Vagina (tissue), 2 donors: Measurements from ENCODE around the gene ASPSCR1. TPM values are rescaled to one million over a fixed set of nuclear protein-coding genes. Genes with fewer than 3 reads are reported as not detected.

ENCODE experiments used
- DNase-seq, 2 donors: peaks; one replicate each; pipeline ENCODE4 v3.0.0-alpha.2; 2017; ENCODE audit errors: extremely low spot score in 2 of 2
- H3K27ac ChIP-seq: fragments of 200-600 bp; sonication (generic); one replicate; pipeline ENCODE4 v1.5.1; 2019
- H3K27me3 ChIP-seq: fragments of 200-600 bp; sonication (generic); one replicate; pipeline ENCODE4 v1.5.1; 2019
- H3K36me3 ChIP-seq, 2 donors: fragments of 200-600 bp; sonication (generic); one replicate each; pipeline ENCODE4 v1.5.1; 2017 to 2019
- H3K4me1 ChIP-seq: fragments of 200-600 bp; sonication (generic); one replicate; pipeline ENCODE4 v1.5.1; 2019
- H3K4me3 ChIP-seq, 2 donors: fragments of 200-600 bp; sonication (generic); 1 replicate in 1 of 2; 2 replicates in 1 of 2; pipeline ENCODE4 v1.5.1; 2016 to 2019
- H3K9me3 ChIP-seq: fragments of 200-600 bp; sonication (generic); one replicate; pipeline ENCODE4 v1.5.1; 2019
- CTCF ChIP-seq, 3 experiments: fragments of 450-650 bp in 2 of 3; fragments of 200-600 bp in 1 of 3; sonication (generic) in 1 of 3; IDR thresholded peaks; one replicate each; pipeline ENCODE4 v1.5.1; 2017 to 2019; ENCODE audit warnings: antibody characterized with exemption in 3 of 3, mild to moderate bottlenecking in 2 of 3, moderate library complexity in 2 of 3
- POLR2A ChIP-seq, 2 donors: fragments of 450-650 bp; IDR thresholded peaks; one replicate each; pipeline ENCODE4 v1.6.1; 2017; ENCODE audit warnings: antibody characterized with exemption in 2 of 2, mild to moderate bottlenecking in 2 of 2, moderate library complexity in 2 of 2
- POLR2AphosphoS5 ChIP-seq, 2 donors: sonication (generic); formaldehyde crosslinking; IDR thresholded peaks; one replicate each; pipeline ENCODE4 v1.9.0; 2017; ENCODE audit warnings: antibody characterized with exemption in 2 of 2, mild to moderate bottlenecking in 2 of 2, low read depth in 1 of 2; ENCODE audit not compliant: insufficient read depth in 1 of 2
- intact Hi-C: fragments of 100-400 bp; cut with DNase I; formaldehyde crosslinking; loops from one replicate; pipeline ENCODE4 v1.15.1; 2023
- total RNA-seq: library from RNA; depleted of rRNA; stranded (reverse); fragments of >200 nt; gene quantifications from one replicate; pipeline ENCODE4 v1.2.3, GENCODE V29; 2016

The ASPSCR1 gene
- total RNA-seq, 1 donor from 2014 or later = 31.2 TPM

- intact Hi-C loops = no loop called here
- Histone ChIP-seq H3K36me3 (no peaks in the 10 kb centered on the region), H3K27ac (no peak overlapping the region), H3K4me3 (no peak overlapping the region), H3K4me1 (peaks cover 41% of the 10 kb centered on the region), H3K27me3 (no peaks in the 10 kb centered on the region), H3K9me3 (no peaks in the 10 kb centered on the region)
- no peak for DNase-seq
- no peak for TF ChIP-seq CTCF (IDR thresholded peaks at IDR 0.05)
- TF ChIP-seq POLR2AphosphoS5 (IDR thresholded peaks at IDR 0.05; ENCODE audit: insufficient read depth in 1 of 2, low read depth in 1 of 2) = no peak
- TF ChIP-seq POLR2A (IDR thresholded peaks at IDR 0.05) = no peak
Measured at GRCh38 chr17:81929253-81930141, 47.9 kb upstream of the ASPSCR1 start.

GRCh38 chr17:81930142-81931125 is 47.0 kb upstream of the ASPSCR1 start:
- TF ChIP-seq POLR2A (IDR thresholded peaks at IDR 0.05) = no peak
- TF ChIP-seq POLR2AphosphoS5 (IDR thresholded peaks at IDR 0.05; ENCODE audit: insufficient read depth in 1 of 2, low read depth in 1 of 2) = no peak
- TF ChIP-seq CTCF (IDR thresholded peaks at IDR 0.05) = no peak
- peaks cover 32% of the 10 kb centered on the region for H3K4me1 ChIP-seq
- H3K27ac ChIP-seq = no peak overlapping the region
- H3K9me3 ChIP-seq = no peaks in the 10 kb centered on the region
- H3K4me3 ChIP-seq = no peak overlapping the region
- DNase-seq = no peak
- intact Hi-C loops = no loop called here
- H3K36me3 ChIP-seq = no peaks in the 10 kb centered on the region
- H3K27me3 ChIP-seq = no peaks in the 10 kb centered on the region

- TF ChIP-seq POLR2A (IDR thresholded peaks at IDR 0.05) (no peak), POLR2AphosphoS5 (IDR thresholded peaks at IDR 0.05; ENCODE audit: insufficient read depth in 1 of 2, low read depth in 1 of 2) (no peak), CTCF (IDR thresholded peaks at IDR 0.05) (no peak)
- no peak overlapping the region for H3K4me3 ChIP-seq
- H3K9me3 ChIP-seq = no peaks in the 10 kb centered on the region
- H3K36me3 ChIP-seq = no peaks in the 10 kb centered on the region
- intact Hi-C loops = no loop called here
- DNase-seq = no peak
- H3K27ac ChIP-seq = no peak overlapping the region
- peaks cover 26% of the 10 kb centered on the region for H3K4me1 ChIP-seq
- H3K27me3 ChIP-seq = no peaks in the 10 kb centered on the region
Measured at GRCh38 chr17:81931189-81931556, 46.3 kb upstream of the ASPSCR1 start.

- H3K36me3 ChIP-seq = no peaks in the 10 kb centered on the region
- no peak overlapping the region for H3K4me3 ChIP-seq
- no peak overlapping the region for H3K27ac ChIP-seq
- intact Hi-C loops = no loop called here
- TF ChIP-seq POLR2AphosphoS5 (IDR thresholded peaks at IDR 0.05; ENCODE audit: insufficient read depth in 1 of 2, low read depth in 1 of 2) (no peak), CTCF (IDR thresholded peaks at IDR 0.05) (no peak), POLR2A (IDR thresholded peaks at IDR 0.05) (no peak)
- no peak for DNase-seq
- H3K9me3 ChIP-seq = no peaks in the 10 kb centered on the region
- peaks cover 29% of the 10 kb centered on the region for H3K4me1 ChIP-seq
- no peaks in the 10 kb centered on the region for H3K27me3 ChIP-seq
Measured at GRCh38 chr17:81931557-81932332, 45.7 kb upstream of the ASPSCR1 start.
